Activated T-cell treated with anti-CD3 and anti-CD28 coated beads, Interleukin-2, amount 50 U/mL, for 72 hours (primary cell): ENCODE measurements around the gene KIAA0232. TPM values are rescaled to one million over a fixed set of nuclear protein-coding genes. Genes with fewer than 3 reads are reported as not detected.
"Not testable (repeated sequence)": the region's sequence is repeated elsewhere in the genome, so short reads cannot be mapped to it uniquely, and the experiment has no call there.

Experiments
- ATAC-seq, 2 donors: fragments of 150-1000 bp; cut with Tn5 transposase; replicated peaks in 1 of 2; 2 replicates each; pipeline ENCODE4 v1.10.0; 2021; ENCODE audit warnings: moderate library complexity in 2 of 2, mild to moderate bottlenecking in 1 of 2
- DNase-seq, 2 donors: peaks; one replicate each; pipeline ENCODE4 v3.0.0; 2021 to 2022; ENCODE audit warnings: mixed read lengths in 1 of 2
- H3K27ac Mint-ChIP-seq: one replicate; pipeline ENCODE4 v1.8.0; 2022; ENCODE audit warnings: mild to moderate bottlenecking, moderate library complexity, mixed read lengths
- H3K27me3 Mint-ChIP-seq: one replicate; pipeline ENCODE4 v1.8.0; 2022; ENCODE audit warnings: low read depth, mixed read lengths
- H3K36me3 Mint-ChIP-seq, 2 donors: one replicate each; pipeline ENCODE4 v1.8.0; 2022; ENCODE audit warnings: mixed read lengths in 2 of 2, mild to moderate bottlenecking in 1 of 2; ENCODE audit not compliant: insufficient read depth in 2 of 2
- H3K4me1 Mint-ChIP-seq: one replicate; pipeline ENCODE4 v1.8.0; 2022; ENCODE audit warnings: low read depth, mixed read lengths
- H3K4me3 Mint-ChIP-seq, 2 donors: one replicate each; pipeline ENCODE4 v1.8.0; 2022; ENCODE audit warnings: mild to moderate bottlenecking in 2 of 2, mixed read lengths in 2 of 2, moderate library complexity in 2 of 2
- H3K9me3 Mint-ChIP-seq, 2 donors: one replicate each; pipeline ENCODE4 v1.8.0; 2022; ENCODE audit warnings: mixed read lengths in 2 of 2
- total RNA-seq, 2 donors: library from RNA; stranded (reverse); gene quantifications; one replicate each; pipeline ENCODE4 v1.2.3, GENCODE V29; 2022

KIAA0232 gene
- total RNA-seq, 2 donors from 2014 or later: 16.8 to 19.5 TPM

GRCh38 chr4:6749340-6750171, 33.0 kb upstream of the KIAA0232 start:
- DNase-seq: no peak

DNA sequence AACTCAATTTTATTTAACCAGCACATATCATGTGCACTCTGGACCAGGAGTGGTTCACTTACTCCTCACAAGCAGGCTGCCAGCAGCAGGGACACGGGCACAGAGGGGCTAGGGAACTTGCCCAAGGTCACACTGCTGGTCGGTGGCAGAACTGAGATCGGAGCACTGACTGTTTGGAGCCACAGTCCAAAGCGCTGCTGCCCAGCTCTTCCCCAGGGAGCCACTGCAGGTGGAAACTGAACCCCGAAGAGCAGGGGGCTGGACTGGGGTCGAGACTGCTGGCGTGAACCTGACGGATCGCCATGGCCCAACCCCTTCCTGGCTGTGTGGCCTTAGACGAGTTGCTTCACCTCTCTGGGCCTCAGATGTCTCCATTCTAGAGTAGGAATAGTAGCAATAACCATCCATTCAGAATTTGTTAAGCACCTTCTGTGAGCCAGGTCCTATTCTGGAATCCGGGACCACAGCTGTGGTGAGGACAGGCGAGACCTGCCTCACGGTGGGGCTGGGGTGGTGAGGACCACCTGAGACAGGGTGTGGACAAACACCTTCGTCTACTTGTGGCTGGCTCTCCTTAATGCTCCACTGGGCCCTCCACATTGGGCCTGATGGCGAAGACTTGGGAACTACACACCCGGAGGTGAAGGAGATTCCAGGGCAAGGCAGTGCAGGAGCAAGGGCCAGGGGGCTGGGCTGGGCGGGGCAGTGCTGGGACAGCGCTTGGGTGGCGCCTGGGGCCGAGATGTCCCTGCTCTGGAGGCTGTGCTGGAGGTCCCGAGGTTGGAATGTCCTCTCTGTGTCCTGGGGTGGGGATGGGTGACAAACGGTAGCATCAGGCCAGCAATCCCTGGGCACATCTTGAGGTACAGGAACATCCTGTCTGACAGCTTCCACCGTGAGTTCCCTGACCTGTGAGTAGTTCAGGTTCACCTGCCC, 32.0 kb upstream of the KIAA0232 start:
- ATAC-seq (no peak), DNase-seq (no peak)
- H3K9me3 Mint-ChIP-seq: no peaks in the 10 kb centered on the region
- no peak overlapping the region for H3K27ac Mint-ChIP-seq
- no peaks in the 10 kb centered on the region for H3K36me3 Mint-ChIP-seq
- H3K4me1 Mint-ChIP-seq: peaks cover 8% of the 10 kb centered on the region
- H3K27me3 Mint-ChIP-seq: no peaks in the 10 kb centered on the region
- H3K4me3 Mint-ChIP-seq: peak overlapping the region in 1 of 2 donors; percentile 76

More at GRCh38 chr4:6749340-6750171, 33.0 kb upstream of the KIAA0232 start:
- peaks cover 8% of the 10 kb centered on the region for H3K4me1 Mint-ChIP-seq
- H3K36me3 Mint-ChIP-seq: no peaks in the 10 kb centered on the region
- no peak for ATAC-seq
- H3K9me3 Mint-ChIP-seq: no peaks in the 10 kb centered on the region
- no peak overlapping the region for H3K27ac Mint-ChIP-seq
- no peak overlapping the region for H3K4me3 Mint-ChIP-seq
- H3K27me3 Mint-ChIP-seq: no peaks in the 10 kb centered on the region

DNA sequence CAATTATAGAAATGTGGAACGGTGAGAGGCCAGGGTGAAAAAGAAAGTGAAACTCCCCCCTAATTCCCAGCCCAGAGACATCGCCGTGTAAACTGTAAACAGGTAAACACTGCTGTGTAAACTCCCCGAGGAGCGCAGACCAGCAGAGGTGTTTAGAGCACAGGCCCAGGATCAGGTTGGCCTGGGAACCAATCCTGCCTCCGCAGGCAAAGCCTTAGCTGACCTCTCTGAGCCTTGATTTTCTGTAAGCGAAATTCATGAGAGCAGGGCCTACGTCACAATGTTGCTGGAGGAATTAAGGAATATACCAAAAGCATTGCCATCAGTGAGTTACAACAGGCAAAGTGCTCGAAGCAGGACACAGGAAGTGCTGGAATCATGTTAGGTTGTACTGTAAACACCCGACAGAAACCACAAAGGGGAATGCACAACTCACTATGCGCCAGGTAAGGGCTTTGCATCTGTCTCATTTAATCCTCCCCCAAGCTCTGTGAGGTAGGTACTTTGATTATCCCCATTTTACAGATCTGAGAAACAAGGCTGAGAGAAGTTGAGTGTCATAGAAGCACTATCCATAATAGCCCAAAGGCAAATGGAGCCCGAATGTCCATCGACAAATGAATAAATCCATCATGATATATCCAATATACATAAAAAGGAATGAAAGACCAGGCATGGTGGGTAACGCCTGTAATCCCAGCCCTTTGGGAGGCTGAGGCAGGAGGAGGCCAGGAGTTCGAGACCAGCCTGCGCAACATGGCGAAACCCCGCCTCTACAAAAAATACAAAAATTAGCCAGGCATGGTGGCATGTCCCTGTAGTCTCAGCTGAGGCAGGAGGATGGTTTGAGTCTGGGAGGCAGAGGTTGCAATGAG, 30.7 kb upstream of the KIAA0232 start:
- peak overlapping the region; percentile 57 to 76 for H3K4me3 Mint-ChIP-seq
- no peaks in the 10 kb centered on the region for H3K36me3 Mint-ChIP-seq
- peak overlapping the region; percentile 77 for H3K27ac Mint-ChIP-seq
- DNase-seq (no peak), ATAC-seq (peak in 1 of 2 donors; percentile 36)
- H3K4me1 Mint-ChIP-seq: peaks cover 8% of the 10 kb centered on the region
- H3K27me3 Mint-ChIP-seq: no peaks in the 10 kb centered on the region
- no peaks in the 10 kb centered on the region for H3K9me3 Mint-ChIP-seq

DNA sequence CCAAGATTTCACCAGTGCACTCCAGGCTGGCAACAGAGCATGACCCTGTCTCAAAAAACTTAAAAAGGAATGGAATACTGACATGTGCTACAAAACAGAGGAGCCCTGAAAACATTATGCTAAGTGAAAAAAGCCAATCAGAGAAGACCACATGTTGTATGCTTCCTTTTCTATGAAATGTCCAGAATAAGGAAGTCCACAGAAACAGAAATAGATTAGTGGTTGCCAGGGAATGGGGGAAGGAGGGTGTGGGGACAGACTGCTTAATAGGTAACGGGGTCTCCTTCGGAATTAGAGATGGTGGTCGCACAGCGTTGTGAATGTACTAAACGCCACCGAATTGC, 30.1 kb upstream of the KIAA0232 start:
- H3K4me1 Mint-ChIP-seq: peaks cover 8% of the 10 kb centered on the region
- no peak overlapping the region for H3K27ac Mint-ChIP-seq
- H3K4me3 Mint-ChIP-seq: no peak overlapping the region
- no peaks in the 10 kb centered on the region for H3K9me3 Mint-ChIP-seq
- DNase-seq (no peak), ATAC-seq (no peak)
- no peaks in the 10 kb centered on the region for H3K36me3 Mint-ChIP-seq
- H3K27me3 Mint-ChIP-seq: no peaks in the 10 kb centered on the region

DNA sequence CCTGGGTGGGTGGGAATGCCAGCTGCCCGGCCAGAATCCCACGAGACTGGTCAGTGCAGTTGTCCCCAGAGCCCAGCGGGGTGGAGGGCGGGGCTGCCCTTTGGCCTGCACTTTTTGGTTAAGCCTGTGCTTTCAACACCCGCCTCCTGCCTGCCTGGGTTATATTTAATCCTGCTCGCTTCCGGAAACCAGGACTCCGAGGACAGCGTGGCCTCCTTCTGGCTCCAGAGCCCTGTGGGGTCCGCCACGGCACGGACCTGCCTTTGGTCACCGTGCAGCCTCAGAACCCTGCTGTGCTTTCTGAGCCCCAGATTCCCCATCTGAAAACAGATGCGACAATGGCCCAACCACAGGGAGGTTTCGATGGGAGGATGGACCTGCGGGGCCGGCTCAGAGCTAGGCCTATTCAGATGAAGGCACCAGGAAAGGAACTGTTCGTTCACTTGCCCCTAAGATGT, 29.4 kb upstream of the KIAA0232 start:
- no peak overlapping the region for H3K4me3 Mint-ChIP-seq
- H3K4me1 Mint-ChIP-seq: peaks cover 8% of the 10 kb centered on the region
- no peak overlapping the region for H3K27ac Mint-ChIP-seq
- no peaks in the 10 kb centered on the region for H3K27me3 Mint-ChIP-seq
- ATAC-seq (no peak), DNase-seq (no peak)
- H3K36me3 Mint-ChIP-seq: no peaks in the 10 kb centered on the region
- no peaks in the 10 kb centered on the region for H3K9me3 Mint-ChIP-seq

DNA sequence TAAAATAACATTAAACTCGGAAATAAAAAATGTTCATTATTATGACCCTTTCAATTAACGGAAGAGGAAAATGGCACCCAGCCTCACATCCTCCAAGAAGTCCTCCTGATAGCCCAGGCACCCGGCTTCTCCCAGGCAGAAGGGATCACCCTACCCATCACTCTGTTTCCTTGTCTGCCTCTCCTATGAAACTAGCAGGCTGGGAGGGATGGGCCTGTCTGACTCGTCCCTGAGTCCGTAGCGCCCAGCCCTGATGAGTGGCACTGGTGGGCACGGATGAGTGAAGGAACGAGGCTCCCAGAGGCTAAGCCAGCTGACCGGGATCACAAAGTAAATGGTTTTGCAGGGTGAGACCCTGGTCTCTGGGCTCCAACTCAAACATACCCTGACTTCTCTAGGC, 28.6 kb upstream of the KIAA0232 start:
- Mint-ChIP-seq H3K36me3 (no peaks in the 10 kb centered on the region), H3K27me3 (no peaks in the 10 kb centered on the region), H3K9me3 (no peaks in the 10 kb centered on the region), H3K4me1 (peaks cover 8% of the 10 kb centered on the region), H3K27ac (no peak overlapping the region), H3K4me3 (no peak overlapping the region)
- DNase-seq (no peak), ATAC-seq (no peak)

- peaks cover 8% of the 10 kb centered on the region for H3K4me1 Mint-ChIP-seq
- ATAC-seq (no peak), DNase-seq (no peak)
- no peaks in the 10 kb centered on the region for H3K36me3 Mint-ChIP-seq
- H3K27ac Mint-ChIP-seq: no peak overlapping the region
- no peak overlapping the region for H3K4me3 Mint-ChIP-seq
- no peaks in the 10 kb centered on the region for H3K27me3 Mint-ChIP-seq
- no peaks in the 10 kb centered on the region for H3K9me3 Mint-ChIP-seq
Observed at GRCh38 chr4:6754481-6755087, 27.9 kb upstream of the KIAA0232 start.

DNA sequence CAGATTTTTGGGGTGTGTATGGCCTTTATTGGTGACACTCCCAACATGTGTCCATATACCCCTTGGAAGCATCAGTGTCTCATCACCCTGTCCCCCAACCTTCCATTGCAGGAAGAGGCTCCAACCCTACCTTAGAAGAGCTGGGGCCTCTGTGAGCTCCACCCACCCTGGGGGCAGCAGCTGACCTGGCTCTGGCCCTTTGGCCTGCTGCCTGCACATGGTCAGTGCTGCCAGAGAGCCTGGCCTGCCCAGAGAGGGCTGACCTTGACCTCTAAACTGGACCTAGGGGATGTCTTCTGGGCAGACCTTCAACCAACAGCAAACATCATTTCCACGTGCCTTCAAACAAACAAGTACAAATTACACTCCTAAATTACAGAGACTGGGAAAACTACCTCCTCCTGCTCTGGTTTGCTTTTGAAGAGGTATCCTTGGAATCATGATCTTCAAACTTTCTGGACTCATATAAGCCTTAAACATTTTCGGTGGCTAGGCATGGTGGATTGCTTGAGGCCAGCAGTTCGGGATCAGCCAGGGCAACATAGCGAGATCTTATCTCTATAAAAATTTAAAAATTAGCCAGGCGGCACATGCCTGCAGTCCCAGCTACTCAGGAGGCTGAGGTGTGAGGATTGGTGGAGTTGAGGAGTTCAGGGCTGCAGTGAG, 27.3 kb upstream of the KIAA0232 start:
- no peak for ATAC-seq
- Mint-ChIP-seq H3K4me1 (peaks cover 8% of the 10 kb centered on the region), H3K27ac (no peak overlapping the region), H3K9me3 (no peaks in the 10 kb centered on the region), H3K27me3 (no peaks in the 10 kb centered on the region), H3K36me3 (no peaks in the 10 kb centered on the region), H3K4me3 (no peak overlapping the region)
- DNase-seq: no peak

DNA sequence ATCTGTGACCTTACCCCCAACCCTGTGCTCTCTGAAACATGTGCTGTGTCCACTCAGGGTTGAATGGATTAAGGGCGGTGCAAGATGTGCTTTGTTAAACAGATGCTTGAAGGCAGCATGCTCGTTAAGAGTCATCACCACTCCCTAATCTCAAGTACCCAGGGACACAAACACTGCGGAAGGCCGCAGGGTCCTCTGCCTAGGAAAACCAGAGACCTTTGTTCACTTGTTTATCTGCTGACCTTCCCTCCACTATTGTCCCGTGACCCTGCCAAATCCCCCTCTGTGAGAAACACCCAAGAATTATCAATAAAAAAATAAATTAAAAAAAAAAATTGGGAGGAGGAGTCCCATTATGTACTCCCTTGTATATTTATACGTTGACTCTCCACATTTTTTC, 26.2 kb upstream of the KIAA0232 start:
- not testable (repeated sequence) for ATAC-seq, H3K27me3 Mint-ChIP-seq, H3K4me1 Mint-ChIP-seq, H3K4me3 Mint-ChIP-seq, H3K9me3 Mint-ChIP-seq, H3K27ac Mint-ChIP-seq, DNase-seq, H3K36me3 Mint-ChIP-seq

GRCh38 chr4:6758728-6759127, 23.8 kb upstream of the KIAA0232 start:
- H3K27ac Mint-ChIP-seq: no peak overlapping the region
- ATAC-seq (no peak), DNase-seq (no peak)
- no peaks in the 10 kb centered on the region for H3K27me3 Mint-ChIP-seq
- H3K4me3 Mint-ChIP-seq: no peak overlapping the region
- peaks cover 6% of the 10 kb centered on the region for H3K4me1 Mint-ChIP-seq
- H3K9me3 Mint-ChIP-seq: no peaks in the 10 kb centered on the region
- H3K36me3 Mint-ChIP-seq: no peaks in the 10 kb centered on the region

DNA sequence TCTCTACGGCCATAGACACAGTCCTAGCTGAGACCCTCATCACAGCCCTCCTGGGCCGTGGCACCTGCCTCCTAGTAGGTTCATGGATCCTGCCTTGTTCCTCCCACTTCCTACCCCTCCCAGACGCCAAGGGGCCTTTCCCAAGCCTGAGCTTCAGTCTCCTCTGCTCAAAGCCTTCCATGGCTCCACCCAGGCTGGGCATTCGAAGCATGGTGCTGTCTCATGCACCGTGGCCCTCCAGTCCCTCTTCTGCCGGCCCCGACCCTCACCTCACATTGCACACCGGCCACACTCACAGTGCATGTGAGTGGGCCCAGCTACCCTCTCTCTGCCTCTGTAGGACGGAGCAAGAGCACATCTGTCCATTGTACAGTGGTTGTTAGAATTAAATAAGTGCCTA, 21.7 kb upstream of the KIAA0232 start:
- ATAC-seq: no peak
- Mint-ChIP-seq H3K36me3 (no peaks in the 10 kb centered on the region), H3K27ac (no peak overlapping the region), H3K4me3 (no peak overlapping the region), H3K27me3 (no peaks in the 10 kb centered on the region), H3K9me3 (no peaks in the 10 kb centered on the region), H3K4me1 (peaks cover 7% of the 10 kb centered on the region)
- no peak for DNase-seq
